Endothelial cell (in vitro differentiated cells): ENCODE measurements around the gene CPVL. TPM values are rescaled to one million over a fixed set of nuclear protein-coding genes. Genes with fewer than 3 reads are reported as not detected.

Experiments
- DNase-seq: peaks from one replicate; pipeline ENCODE4 v3.0.0; 2021; ENCODE audit warnings: low spot score
- H3K27ac Mint-ChIP-seq: one replicate; pipeline ENCODE4 v1.8.0; 2021; ENCODE audit warnings: mixed read lengths, inconsistent platforms; ENCODE audit not compliant: unreplicated experiment
- H3K27me3 Mint-ChIP-seq: one replicate; pipeline ENCODE4 v1.8.0; 2021; ENCODE audit warnings: mild to moderate bottlenecking, moderate library complexity, mixed read lengths, inconsistent platforms; ENCODE audit not compliant: unreplicated experiment
- H3K36me3 Mint-ChIP-seq: one replicate; pipeline ENCODE4 v1.8.0; 2021; ENCODE audit warnings: mild to moderate bottlenecking, low read depth, mixed read lengths, inconsistent platforms; ENCODE audit not compliant: unreplicated experiment
- H3K4me1 Mint-ChIP-seq: one replicate; pipeline ENCODE4 v1.8.0; 2021; ENCODE audit warnings: mild to moderate bottlenecking, mixed read lengths, inconsistent platforms; ENCODE audit not compliant: unreplicated experiment
- H3K4me3 Mint-ChIP-seq: one replicate; pipeline ENCODE4 v1.8.0; 2021; ENCODE audit warnings: mild to moderate bottlenecking, mixed read lengths, inconsistent platforms; ENCODE audit not compliant: unreplicated experiment
- H3K9me3 Mint-ChIP-seq: one replicate; pipeline ENCODE4 v1.8.0; 2021; ENCODE audit warnings: mixed read lengths, inconsistent platforms; ENCODE audit not compliant: unreplicated experiment
- total RNA-seq: library from RNA; stranded (reverse); fragmentation: NEBNext Ultra II Directional; extraction: Animal tissue kit (Norgen Biotek cat#: 25700); gene quantifications from one replicate; pipeline ENCODE4 v1.2.1, GENCODE V29; 2021; ENCODE audit not compliant: unreplicated experiment
- TF ChIP-seq, protein P1 (sequence below): fragments of 200-600 bp; sonication (generic); IDR thresholded peaks from one replicate; pipeline ENCODE4 v1.5.0; 2021; ENCODE audit warnings: antibody characterized with exemption; ENCODE audit not compliant: unreplicated experiment

The CPVL gene
- total RNA-seq, 1 donor from 2014 or later = 21.8 TPM

DNA sequence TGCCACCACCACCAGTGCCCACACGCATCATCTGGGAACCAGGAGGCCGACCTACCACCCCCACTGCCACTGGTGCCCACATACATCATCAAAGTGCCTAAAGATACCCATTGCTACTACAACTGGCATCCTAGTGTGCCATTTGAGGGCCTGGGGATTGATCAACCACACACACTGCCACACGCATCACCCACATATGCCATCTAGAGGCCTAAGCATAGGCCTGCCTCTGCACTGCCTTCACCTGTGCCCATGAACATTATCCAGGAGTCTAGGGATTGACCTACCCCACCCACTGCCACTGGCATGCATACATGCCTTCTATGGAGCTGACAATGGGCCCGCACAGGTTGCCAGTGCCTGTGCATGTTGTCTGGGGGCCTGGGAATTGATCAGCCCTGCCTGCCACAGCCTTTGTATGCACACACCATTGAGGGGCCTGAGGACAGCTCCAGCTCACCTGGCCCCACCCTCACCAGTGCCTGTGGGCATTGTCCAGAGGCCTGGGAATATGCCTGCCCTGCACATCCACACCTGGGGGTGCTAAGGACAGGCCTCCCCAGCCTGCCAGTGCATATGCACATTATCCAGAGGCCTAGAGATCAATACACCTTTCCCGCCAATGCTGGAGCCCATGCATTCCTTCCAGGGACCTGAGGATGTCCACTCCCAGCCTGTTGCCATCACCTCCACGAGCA is 123.9 kb downstream of the CPVL start:
- peaks cover 4% of the 10 kb centered on the region for H3K27me3 Mint-ChIP-seq
- peaks cover 21% of the 10 kb centered on the region for H3K36me3 Mint-ChIP-seq
- H3K27ac Mint-ChIP-seq = no peak overlapping the region
- peaks cover 4% of the 10 kb centered on the region for H3K9me3 Mint-ChIP-seq
- H3K4me1 Mint-ChIP-seq = peaks cover 6% of the 10 kb centered on the region
- H3K4me3 Mint-ChIP-seq = no peak overlapping the region
- TF ChIP-seq, protein P1, sequence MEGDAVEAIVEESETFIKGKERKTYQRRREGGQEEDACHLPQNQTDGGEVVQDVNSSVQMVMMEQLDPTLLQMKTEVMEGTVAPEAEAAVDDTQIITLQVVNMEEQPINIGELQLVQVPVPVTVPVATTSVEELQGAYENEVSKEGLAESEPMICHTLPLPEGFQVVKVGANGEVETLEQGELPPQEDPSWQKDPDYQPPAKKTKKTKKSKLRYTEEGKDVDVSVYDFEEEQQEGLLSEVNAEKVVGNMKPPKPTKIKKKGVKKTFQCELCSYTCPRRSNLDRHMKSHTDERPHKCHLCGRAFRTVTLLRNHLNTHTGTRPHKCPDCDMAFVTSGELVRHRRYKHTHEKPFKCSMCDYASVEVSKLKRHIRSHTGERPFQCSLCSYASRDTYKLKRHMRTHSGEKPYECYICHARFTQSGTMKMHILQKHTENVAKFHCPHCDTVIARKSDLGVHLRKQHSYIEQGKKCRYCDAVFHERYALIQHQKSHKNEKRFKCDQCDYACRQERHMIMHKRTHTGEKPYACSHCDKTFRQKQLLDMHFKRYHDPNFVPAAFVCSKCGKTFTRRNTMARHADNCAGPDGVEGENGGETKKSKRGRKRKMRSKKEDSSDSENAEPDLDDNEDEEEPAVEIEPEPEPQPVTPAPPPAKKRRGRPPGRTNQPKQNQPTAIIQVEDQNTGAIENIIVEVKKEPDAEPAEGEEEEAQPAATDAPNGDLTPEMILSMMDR = no peak
- no peak for DNase-seq

DNA sequence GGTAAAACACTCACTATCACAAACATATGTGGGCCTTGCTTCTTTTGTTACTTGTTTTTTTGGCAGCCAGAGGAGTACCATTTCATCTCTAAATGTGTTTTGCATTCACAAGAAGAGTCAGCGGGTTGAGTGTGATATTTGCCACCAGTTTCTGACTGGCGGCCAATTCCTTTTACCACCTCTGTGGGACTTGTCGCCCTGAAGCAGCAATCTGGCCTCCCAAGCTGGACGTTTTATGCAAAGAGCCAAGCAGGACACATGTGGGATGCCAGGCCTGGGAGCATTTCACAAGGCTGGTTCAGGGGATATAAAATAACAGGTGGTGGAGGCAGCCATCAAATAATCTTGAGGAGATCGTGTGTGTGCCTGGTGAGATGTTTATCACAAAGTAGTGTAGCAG is 126.4 kb downstream of the CPVL start:
- no peak overlapping the region for H3K4me3 Mint-ChIP-seq
- H3K36me3 Mint-ChIP-seq = peaks cover 13% of the 10 kb centered on the region
- peaks cover 6% of the 10 kb centered on the region for H3K4me1 Mint-ChIP-seq
- DNase-seq = no peak
- H3K27ac Mint-ChIP-seq = no peak overlapping the region
- no peaks in the 10 kb centered on the region for H3K9me3 Mint-ChIP-seq
- peaks cover 4% of the 10 kb centered on the region for H3K27me3 Mint-ChIP-seq
- TF ChIP-seq, protein P1 = no peak

DNA sequence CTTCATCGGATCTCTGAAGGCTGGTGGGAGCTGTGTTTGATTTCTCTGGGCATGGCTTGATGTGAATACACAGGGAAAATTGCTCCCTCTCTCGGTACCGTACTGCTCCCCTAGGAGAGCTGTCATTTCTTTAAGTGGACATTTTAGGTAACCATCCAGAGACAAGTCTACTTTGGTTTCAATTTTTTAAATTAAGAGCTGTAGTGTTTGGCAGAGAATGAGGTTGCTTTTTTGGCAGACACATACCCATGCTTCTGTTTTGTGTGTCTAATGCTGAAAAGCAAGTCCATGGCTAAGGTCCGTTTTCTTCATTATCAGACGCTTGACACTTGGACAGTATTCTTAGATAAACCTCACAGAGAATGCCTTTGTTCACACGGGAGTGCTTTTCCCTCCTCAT is 127.0 kb downstream of the CPVL start:
- TF ChIP-seq, protein P1 = no peak
- Mint-ChIP-seq H3K27ac (no peak overlapping the region), H3K36me3 (peaks cover 9% of the 10 kb centered on the region), H3K27me3 (peaks cover 4% of the 10 kb centered on the region), H3K4me1 (peaks cover 6% of the 10 kb centered on the region), H3K9me3 (no peaks in the 10 kb centered on the region), H3K4me3 (no peak overlapping the region)
- DNase-seq = no peak

- Mint-ChIP-seq H3K27ac (no peak overlapping the region), H3K9me3 (no peaks in the 10 kb centered on the region), H3K27me3 (peaks cover 4% of the 10 kb centered on the region), H3K4me1 (peaks cover 6% of the 10 kb centered on the region), H3K4me3 (no peak overlapping the region), H3K36me3 (peaks cover 9% of the 10 kb centered on the region)
- no peak for DNase-seq
- TF ChIP-seq, protein P1 = no peak
Observed at GRCh38 chr7:29017713-29018112, 128.6 kb downstream of the CPVL start.

DNA sequence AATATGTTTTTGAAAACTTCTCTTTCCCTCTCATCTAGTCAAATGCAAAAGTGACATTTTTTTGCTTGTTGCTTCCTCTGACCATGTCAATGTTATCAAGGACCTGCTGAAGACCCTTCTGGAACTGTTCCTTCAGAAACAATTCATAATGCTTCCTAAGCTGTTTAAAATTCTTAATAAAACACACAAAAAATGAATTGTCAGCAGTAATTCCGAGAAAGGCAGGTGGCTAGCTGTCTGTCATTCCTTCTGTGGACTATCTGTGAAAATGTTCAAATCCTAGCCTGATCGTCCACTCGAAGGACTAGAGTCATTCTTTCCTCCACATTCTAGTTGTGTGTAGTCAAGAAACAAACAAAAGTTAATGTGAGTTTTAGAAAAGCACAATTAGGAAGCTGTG is 131.6 kb downstream of the CPVL start:
- TF ChIP-seq, protein P1 = no peak
- DNase-seq = no peak
- Mint-ChIP-seq H3K27ac (no peak overlapping the region), H3K36me3 (no peaks in the 10 kb centered on the region), H3K4me3 (no peak overlapping the region), H3K9me3 (no peaks in the 10 kb centered on the region), H3K27me3 (no peaks in the 10 kb centered on the region), H3K4me1 (no peaks in the 10 kb centered on the region)
